C4-2B (cell line): ENCODE measurements around the gene PHKB.

ENCODE experiments used
- H3K27ac ChIP-seq: fragments of 450-650 bp; 2 replicates; pipeline ENCODE4 v1.5.1; 2017
- ZFX ChIP-seq: fragments of 450-650 bp; IDR thresholded peaks from 2 replicates; pipeline ENCODE4 v1.6.1; 2017
- TF ChIP-seq, protein P1 (sequence below): fragments of 450-650 bp; conservative IDR thresholded peaks from 2 replicates; pipeline ENCODE4 v1.5.1; 2017; ENCODE audit warnings: mild to moderate bottlenecking

Gene PHKB

DNA sequence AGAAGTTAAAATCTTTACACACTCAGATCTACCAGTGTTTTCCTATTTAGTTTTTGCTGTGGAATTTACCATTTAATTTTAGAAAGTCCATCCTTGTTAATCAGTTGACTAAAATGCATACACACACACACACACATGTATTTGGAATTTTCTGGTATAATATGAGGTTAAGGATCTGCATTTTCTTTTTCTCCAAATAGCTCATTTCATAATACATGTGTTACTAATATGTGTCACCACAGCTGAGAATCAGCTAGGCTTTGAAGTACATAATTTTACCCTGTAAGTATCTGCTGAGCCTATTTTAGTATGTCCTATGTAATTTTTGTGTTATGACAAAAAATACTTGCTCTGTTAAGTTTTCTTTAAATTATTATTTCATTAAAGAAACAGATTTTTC is 143.2 kb downstream of the PHKB start:
- H3K27ac ChIP-seq: no peak overlapping the region
- TF ChIP-seq, protein P1, sequence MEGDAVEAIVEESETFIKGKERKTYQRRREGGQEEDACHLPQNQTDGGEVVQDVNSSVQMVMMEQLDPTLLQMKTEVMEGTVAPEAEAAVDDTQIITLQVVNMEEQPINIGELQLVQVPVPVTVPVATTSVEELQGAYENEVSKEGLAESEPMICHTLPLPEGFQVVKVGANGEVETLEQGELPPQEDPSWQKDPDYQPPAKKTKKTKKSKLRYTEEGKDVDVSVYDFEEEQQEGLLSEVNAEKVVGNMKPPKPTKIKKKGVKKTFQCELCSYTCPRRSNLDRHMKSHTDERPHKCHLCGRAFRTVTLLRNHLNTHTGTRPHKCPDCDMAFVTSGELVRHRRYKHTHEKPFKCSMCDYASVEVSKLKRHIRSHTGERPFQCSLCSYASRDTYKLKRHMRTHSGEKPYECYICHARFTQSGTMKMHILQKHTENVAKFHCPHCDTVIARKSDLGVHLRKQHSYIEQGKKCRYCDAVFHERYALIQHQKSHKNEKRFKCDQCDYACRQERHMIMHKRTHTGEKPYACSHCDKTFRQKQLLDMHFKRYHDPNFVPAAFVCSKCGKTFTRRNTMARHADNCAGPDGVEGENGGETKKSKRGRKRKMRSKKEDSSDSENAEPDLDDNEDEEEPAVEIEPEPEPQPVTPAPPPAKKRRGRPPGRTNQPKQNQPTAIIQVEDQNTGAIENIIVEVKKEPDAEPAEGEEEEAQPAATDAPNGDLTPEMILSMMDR: no peak
- TF ChIP-seq ZFX: no peak

- no peak overlapping the region for H3K27ac ChIP-seq
- TF ChIP-seq, protein P1: no peak
- TF ChIP-seq ZFX: no peak
Observed at GRCh38 chr16:47611042-47611441, 149.9 kb downstream of the PHKB start.

- no peak overlapping the region for H3K27ac ChIP-seq
Observed at GRCh38 chr16:47611848-47612493, 150.8 kb downstream of the PHKB start.

DNA sequence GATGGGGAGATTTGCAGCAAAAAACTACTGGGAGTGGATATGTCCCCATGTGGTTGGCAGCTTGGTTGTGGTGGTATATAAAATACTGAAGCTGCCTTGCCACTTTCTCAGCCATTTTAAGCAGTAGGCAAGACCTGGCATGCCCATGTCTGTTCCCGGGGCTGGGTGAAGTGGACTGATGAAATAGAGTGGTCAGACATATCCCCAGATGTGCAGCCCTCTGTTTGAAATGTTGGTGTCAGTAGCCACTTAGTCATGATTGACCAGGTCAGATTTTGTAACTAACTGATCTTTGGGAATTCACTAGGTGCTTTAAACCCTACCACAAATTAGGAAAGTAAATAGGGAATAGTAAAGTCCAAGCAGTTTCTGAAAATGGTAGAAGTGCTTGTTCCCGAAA is 151.6 kb downstream of the PHKB start:
- H3K27ac ChIP-seq: no peak overlapping the region
- no peak for TF ChIP-seq ZFX
- TF ChIP-seq, protein P1: no peak

More at GRCh38 chr16:47611848-47612493, 150.8 kb downstream of the PHKB start:
- no peak for TF ChIP-seq ZFX
- TF ChIP-seq, protein P1: no peak

DNA sequence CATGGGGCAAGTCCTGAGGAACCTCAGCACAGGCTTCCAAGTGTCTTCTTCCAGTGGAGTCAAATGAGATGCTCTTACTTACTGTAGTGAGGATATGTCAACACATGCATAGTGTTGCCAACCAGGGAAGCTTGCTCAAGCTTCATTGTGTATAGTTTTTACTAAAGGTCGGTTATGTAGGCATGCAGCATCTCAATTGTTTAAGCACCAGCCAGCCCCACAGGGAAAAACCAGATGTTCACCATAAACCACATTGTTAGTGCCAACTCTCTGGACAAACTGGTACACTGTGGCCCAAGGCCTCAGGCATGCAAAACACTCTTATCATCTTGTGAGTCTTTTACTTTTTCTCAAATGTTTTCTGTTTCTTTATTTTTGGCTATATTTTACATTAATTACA is 152.1 kb downstream of the PHKB start:
- TF ChIP-seq ZFX: no peak
- TF ChIP-seq, protein P1: no peak

DNA sequence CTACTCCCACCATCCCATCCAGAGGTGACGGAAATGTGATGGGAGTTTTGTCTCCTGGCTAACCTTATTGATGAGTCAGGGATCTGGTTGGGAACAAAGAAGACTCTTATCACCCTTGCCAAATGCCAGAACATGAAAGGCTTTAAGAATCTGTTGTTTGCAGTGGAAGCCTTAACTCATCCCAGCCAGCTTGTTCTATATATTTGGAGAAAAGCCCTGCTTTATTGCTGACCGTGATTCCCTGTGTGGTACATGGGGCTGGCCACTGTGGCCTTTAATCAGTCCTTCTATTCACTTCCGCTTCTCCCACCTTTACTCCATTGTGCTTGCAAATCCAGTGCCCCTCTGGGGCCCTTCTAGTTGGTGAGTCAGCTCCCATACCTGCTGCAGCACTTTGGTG is 156.6 kb downstream of the PHKB start:
- TF ChIP-seq ZFX: no peak
- TF ChIP-seq, protein P1: no peak
- H3K27ac ChIP-seq: no peak overlapping the region

More for the DNA sequence above, 152.1 kb downstream of the PHKB start:
- H3K27ac ChIP-seq: no peak overlapping the region

GRCh38 chr16:47622451-47623176 is 161.5 kb downstream of the PHKB start:
- H3K27ac ChIP-seq: no peak overlapping the region
- TF ChIP-seq ZFX: no peak
- TF ChIP-seq, protein P1: no peak
